HG03457 (cell line): ENCODE measurements around the gene CBFB.
A peak's percentile ranks its signal among the peaks of the same experiment; 100 is the strongest.

Experiments
- ATAC-seq: cut with Tn5 transposase; IDR thresholded peaks from one replicate; pipeline ENCODE4 v1.9.1; 2021; ENCODE audit warnings: moderate number of reproducible peaks; ENCODE audit not compliant: unreplicated experiment

Gene CBFB

GRCh38 chr16:67091906-67092566 lies 63.1 kb downstream of the CBFB start:
- no peak for ATAC-seq

GRCh38 chr16:67093098-67093726 lies 64.3 kb downstream of the CBFB start:
- no peak for ATAC-seq

- ATAC-seq, result no peak
These were observed 69.7 kb downstream of the CBFB start for GRCh38 chr16:67098599-67098998.

- ATAC-seq, result no peak
These were observed 71.8 kb downstream of the CBFB start for GRCh38 chr16:67100569-67101310.

GRCh38 chr16:67101311-67102082 lies 72.5 kb downstream of the CBFB start:
- no peak for ATAC-seq

- ATAC-seq, result no peak
These were observed 75.1 kb downstream of the CBFB start for GRCh38 chr16:67104061-67104460.

- no peak for ATAC-seq
These were observed 75.9 kb downstream of the CBFB start for GRCh38 chr16:67104845-67105244.

GRCh38 chr16:67105246-67105645 lies 76.3 kb downstream of the CBFB start:
- ATAC-seq, result no peak

GRCh38 chr16:67105881-67106280 lies 76.9 kb downstream of the CBFB start:
- no peak for ATAC-seq

- ATAC-seq, result no peak
These were observed 79.5 kb downstream of the CBFB start for GRCh38 chr16:67108489-67108888.

GRCh38 chr16:67108931-67109406 lies 80.0 kb downstream of the CBFB start:
- no peak for ATAC-seq

GRCh38 chr16:67109407-67110135 lies 80.6 kb downstream of the CBFB start, which contains the start of gene PHAF1:
Gene PHAF1 (plus strand): TSS chr16:67109941. CDS start chr16:67110176, 235 bp downstream.
- peak; percentile 69 for ATAC-seq

- ATAC-seq, result no peak
These were observed 83.0 kb downstream of the CBFB start for GRCh38 chr16:67111951-67112444.

GRCh38 chr16:67112591-67113399 lies 83.8 kb downstream of the CBFB start:
- ATAC-seq, result no peak

- no peak for ATAC-seq
These were observed 85.8 kb downstream of the CBFB start for GRCh38 chr16:67114793-67115192.

GRCh38 chr16:67115639-67116038 lies 86.7 kb downstream of the CBFB start:
- ATAC-seq, result no peak

- no peak for ATAC-seq
These were observed 87.7 kb downstream of the CBFB start for GRCh38 chr16:67116388-67117311.

GRCh38 chr16:67117716-67118115 lies 88.8 kb downstream of the CBFB start:
- ATAC-seq, result no peak
